AG09309 (cell line): ENCODE results near the gene NDRG3.
A peak's percentile ranks its signal among the peaks of the same experiment; 100 is the strongest.

Source experiments
- DNase-seq: peaks from one replicate; pipeline ENCODE4 v3.0.0-alpha.2; 2010; ENCODE audit warnings: low read depth
- H3K4me3 ChIP-seq: 2 replicates; pipeline ENCODE4 v1.5.1; 2011; ENCODE audit warnings: mild to moderate bottlenecking, low read depth, low read length, moderate library complexity; ENCODE audit not compliant: control insufficient read depth
- TF ChIP-seq, protein P1 (sequence below): IDR thresholded peaks from 2 replicates; pipeline ENCODE4 v1.5.1; 2011; ENCODE audit warnings: mild to moderate bottlenecking, low read depth, low read length, inconsistent platforms; ENCODE audit not compliant: insufficient read depth, control insufficient read depth; ENCODE audit errors: missing control alignments

Gene NDRG3

DNA sequence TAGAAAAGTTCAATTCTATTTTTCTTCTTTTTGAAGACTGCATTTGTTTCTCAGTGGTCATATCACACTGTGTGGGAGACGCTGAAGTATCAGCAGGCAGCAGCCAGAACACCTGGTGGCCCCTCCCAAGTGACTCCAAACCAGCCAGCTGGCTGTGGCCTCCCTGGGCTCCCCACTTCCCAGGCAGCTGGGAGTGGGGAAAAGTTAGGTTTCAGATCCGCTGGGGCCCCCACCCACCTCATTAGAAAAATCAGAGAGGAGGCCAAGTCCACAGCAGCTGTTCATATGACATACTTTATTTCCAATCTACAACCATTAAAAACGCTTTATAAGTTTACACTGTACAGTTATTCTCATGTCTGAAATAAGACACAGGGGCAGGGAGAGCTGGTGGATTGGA, 31.3 kb upstream of the NDRG3 start:
- no peak for DNase-seq
- TF ChIP-seq, protein P1, sequence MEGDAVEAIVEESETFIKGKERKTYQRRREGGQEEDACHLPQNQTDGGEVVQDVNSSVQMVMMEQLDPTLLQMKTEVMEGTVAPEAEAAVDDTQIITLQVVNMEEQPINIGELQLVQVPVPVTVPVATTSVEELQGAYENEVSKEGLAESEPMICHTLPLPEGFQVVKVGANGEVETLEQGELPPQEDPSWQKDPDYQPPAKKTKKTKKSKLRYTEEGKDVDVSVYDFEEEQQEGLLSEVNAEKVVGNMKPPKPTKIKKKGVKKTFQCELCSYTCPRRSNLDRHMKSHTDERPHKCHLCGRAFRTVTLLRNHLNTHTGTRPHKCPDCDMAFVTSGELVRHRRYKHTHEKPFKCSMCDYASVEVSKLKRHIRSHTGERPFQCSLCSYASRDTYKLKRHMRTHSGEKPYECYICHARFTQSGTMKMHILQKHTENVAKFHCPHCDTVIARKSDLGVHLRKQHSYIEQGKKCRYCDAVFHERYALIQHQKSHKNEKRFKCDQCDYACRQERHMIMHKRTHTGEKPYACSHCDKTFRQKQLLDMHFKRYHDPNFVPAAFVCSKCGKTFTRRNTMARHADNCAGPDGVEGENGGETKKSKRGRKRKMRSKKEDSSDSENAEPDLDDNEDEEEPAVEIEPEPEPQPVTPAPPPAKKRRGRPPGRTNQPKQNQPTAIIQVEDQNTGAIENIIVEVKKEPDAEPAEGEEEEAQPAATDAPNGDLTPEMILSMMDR = no peak
- H3K4me3 ChIP-seq = no peak overlapping the region

- no peak for DNase-seq
- no peak overlapping the region for H3K4me3 ChIP-seq
- TF ChIP-seq, protein P1 = no peak
Observed at GRCh38 chr20:36775826-36776225, 29.9 kb upstream of the NDRG3 start.

DNA sequence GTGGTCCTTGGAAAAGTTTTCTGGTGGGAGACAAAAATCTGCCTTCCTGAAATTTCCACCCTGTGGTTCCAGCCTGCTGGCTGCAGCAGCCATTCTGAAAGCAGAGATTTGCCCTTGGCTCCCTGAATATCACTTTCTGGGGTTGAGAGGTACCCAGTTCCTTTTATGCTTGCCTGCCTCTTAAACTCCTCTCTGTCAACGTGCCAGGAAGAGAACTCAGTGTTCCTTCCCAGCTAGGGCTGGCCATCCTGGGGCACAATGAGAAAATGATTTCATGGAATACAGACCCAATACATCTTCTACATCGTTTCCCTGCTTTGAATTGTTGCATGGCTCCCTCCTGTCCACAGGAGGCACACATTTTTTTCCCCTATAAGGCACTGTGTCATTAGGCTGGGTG, 29.3 kb upstream of the NDRG3 start:
- DNase-seq = no peak
- TF ChIP-seq, protein P1 = no peak
- H3K4me3 ChIP-seq = no peak overlapping the region

GRCh38 chr20:36773597-36774390, 27.9 kb upstream of the NDRG3 start, which contains the start of gene DSN1:
Gene DSN1 (minus strand): TSS chr20:36773763. CDS start chr20:36771458, 2,305 bp downstream.
- DNase-seq = peak; percentile 76
- peak within 1 kb of the TSS; percentile 74 for H3K4me3 ChIP-seq
- TF ChIP-seq, protein P1 = no peak

DNA sequence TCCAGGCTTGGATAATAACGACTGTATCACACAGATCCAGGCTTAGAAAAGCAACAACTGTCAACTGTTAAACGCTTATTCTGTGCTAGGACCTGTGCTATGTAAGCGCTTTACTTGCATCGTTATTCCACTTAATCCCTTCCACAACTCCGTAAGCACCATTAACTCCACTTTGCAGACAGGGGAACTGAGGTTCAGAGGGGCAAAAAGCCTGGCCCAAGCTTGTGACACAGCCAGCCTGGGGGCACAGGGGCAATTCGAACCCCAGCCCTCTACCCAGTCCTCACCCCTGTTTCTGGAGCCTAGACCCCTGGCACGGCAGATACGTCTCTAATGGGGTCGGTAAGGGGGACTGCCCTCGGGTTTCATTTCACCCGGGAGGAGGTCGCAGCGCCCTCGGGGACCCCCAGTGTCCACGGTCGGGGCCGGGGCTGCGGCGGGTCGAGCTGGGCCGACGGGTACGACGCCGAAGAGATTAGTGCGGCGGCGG, 27.3 kb upstream of the NDRG3 start:
- TF ChIP-seq, protein P1 = no peak
- peak overlapping the region; percentile 74 for H3K4me3 ChIP-seq
- no peak for DNase-seq

DNA sequence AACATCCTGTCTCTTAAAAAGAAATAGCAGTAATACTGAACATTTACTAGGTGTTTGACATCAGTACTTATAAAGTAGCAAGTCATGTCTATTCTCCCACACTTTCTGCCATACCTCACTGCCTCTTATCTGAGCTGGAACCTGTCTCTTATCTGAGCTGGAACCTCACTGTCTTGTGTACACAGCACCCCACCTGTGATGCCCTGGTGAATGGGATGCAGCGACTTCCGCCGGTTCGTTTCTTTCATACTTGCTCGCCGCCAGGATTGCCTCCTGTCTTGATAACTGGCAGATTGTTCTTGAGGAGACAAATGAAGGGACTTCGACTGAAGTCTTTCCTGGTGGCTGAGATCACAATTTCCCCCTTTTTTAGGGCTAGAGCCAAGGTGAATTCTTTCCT, 24.8 kb upstream of the NDRG3 start:
- no peak overlapping the region for H3K4me3 ChIP-seq
- TF ChIP-seq, protein P1 = no peak
- no peak for DNase-seq
